NCI-H1092 treated with DMSO at 0.1 percent for 48 hours (cell line): ENCODE results near the gene AP2A2.
"Not testable (repeated sequence)": the region's sequence is repeated elsewhere in the genome, so short reads cannot be mapped to it uniquely, and the experiment has no call there.

Source experiments
- DNase-seq: peaks from one replicate; lab custom pipeline; 2025; lab: John Stamatoyannopoulos, UW

The AP2A2 gene

DNA sequence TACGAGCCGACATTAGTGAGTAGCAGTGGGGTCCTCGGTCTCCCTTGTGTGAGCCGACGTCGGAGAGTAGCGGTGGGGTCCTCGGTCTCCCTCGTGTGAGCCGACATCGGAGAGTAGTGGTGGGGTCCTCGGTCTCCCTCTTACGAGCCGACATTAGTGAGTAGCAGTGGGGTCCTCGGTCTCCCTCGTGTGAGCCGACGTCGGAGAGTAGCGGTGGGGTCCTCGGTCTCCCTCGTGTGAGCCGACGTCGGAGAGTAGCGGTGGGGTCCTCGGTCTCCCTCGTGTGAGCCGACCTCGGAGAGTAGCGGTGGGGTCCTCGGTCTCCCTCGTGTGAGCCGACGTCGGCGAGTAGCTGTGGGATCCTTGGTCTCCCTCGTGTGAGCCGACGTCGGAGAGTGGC lies 49.7 kb downstream of the AP2A2 start:
- DNase-seq: not testable (repeated sequence)

DNA sequence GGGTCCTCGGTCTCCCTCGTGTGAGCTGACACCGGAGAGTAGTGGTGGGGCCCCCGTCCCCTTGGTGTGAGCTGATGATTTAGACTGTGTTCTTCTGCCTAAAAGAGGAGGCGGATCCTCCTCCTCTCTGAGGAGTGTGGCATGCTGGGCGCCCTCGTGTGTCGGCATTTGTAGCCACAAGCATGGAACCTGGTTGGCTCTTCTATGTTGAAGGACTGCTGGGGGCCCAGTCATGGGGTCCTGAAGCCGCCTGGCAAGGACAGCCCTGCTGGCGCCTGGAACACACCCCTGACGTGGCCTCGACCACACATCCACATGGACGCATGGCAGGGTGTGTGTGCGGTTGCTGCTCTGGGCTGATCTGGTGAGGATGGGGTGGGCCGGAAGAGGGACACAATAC lies 50.2 kb downstream of the AP2A2 start:
- DNase-seq: no peak

DNA sequence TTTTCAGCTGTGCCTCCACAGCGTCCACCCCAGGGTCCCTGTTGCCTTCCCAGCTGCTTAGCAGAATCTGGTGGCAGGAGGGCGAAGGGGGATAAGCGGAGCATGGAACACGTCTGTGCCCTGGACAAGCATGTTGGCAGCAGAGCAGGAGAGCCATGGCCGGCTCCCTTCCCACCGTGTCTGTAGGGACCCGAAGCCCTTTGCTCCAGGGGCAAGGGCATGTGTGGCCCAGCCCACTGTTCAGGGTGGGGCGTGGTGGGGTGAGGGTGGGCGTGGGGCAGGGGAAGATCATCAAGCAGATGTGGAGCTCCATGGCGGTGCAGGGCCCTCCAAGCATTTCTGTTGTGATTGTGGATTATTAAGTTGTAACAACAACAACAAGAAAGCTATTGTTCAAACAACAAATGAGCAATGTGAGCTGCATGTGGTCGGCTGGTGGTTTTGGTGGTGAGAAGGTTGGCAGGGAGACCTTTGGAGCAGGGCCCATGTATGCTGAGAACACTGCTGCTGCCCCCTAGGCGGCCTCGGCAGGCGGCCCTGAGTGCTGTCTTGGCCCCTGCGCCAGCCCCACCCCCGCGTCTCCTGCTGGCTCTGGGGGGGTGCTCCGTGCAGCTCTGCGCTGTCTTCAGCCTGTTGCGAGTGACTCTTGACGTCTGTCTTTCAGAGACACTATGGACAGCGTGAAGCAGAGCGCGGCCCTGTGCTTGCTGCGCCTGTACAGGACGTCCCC lies 50.9 kb downstream of the AP2A2 start:
- DNase-seq: no peak

- DNase-seq: no peak
These were observed 52.4 kb downstream of the AP2A2 start for GRCh38 chr11:977830-978720.

DNA sequence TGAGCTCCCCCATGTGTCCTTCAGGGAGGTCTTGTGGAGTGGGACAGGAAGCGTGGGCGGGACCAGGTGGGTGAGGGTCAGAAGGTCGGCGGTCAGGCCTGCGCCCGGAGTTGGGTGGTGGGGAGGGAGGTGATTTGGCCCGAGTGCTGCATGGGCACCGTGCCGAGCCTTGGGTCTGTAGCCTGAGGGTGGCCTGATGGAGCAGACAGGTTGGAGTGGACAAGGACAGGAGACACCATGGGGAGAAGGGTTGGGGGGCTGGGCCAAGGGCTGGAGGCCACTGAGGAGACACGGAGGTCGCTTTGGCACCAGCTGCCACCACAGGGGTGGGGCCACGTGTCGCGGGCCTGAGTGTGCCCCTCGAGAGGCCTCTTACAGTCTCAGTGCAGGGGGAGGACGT lies 53.1 kb downstream of the AP2A2 start:
- DNase-seq: no peak

GRCh38 chr11:980438-981357 lies 55.0 kb downstream of the AP2A2 start:
- no peak for DNase-seq

GRCh38 chr11:981764-982163 lies 56.1 kb downstream of the AP2A2 start:
- DNase-seq: no peak

DNA sequence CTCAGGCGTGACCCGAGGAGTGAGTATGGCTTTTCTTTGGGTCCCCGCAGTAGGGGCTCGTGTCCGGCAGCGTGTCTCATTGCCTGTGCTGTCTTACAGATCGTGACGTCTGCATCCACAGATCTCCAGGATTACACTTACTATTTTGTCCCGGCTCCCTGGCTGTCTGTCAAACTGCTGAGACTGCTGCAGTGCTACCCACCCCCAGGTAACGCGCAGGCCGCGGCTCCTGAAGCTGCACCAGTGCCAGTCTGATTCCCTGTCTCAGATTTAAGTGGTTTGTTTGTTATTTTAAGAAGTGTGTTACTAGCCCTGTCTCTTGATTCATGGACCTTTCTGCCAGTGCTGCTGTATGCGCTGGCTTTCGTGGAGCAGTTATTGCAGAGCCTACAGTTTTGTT lies 58.9 kb downstream of the AP2A2 start:
- no peak for DNase-seq

GRCh38 chr11:985406-985805 lies 59.7 kb downstream of the AP2A2 start:
- no peak for DNase-seq

GRCh38 chr11:985848-986247 lies 60.2 kb downstream of the AP2A2 start:
- no peak for DNase-seq

- no peak for DNase-seq
These were observed 60.7 kb downstream of the AP2A2 start for GRCh38 chr11:986270-986951.

DNA sequence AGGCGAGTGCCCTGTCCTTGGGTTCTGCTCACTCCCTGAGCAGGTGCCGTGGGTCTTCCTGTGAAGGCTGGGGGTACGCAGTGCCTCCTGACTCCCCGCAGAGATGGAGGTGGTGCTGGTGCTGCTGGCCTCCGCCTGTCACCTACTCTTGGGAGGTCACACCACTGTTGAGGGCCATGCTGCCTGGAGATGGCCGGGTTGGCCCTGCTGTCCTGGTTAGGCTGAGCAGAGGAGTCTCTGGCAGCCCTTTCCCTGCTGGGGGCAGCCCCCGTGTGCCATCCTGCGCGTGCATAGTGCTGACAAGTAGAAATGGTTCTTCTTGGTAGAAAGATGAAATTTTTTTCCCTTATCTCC lies 61.3 kb downstream of the AP2A2 start:
- DNase-seq: no peak

GRCh38 chr11:987671-988070 lies 62.0 kb downstream of the AP2A2 start:
- DNase-seq: no peak

DNA sequence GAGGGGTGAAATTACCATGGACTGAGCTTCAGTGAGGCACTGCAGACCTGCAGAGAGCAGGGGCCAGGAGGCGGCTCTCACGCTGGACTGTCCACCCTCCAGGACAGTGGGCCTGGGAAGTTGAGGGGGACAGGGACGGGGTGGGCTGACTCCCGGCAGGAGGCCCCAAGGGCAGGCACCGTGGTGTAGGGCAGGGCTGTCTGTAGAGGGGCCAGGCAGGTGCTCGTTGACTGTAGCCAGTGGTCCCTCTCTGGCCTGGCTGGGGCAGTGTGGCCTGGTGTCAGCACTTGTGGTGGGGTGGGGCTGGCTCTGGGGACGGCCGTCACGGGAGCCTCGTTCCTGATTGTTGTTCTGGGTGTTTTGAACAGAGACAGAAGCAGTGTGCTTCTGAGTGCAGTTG lies 64.4 kb downstream of the AP2A2 start:
- no peak for DNase-seq

DNA sequence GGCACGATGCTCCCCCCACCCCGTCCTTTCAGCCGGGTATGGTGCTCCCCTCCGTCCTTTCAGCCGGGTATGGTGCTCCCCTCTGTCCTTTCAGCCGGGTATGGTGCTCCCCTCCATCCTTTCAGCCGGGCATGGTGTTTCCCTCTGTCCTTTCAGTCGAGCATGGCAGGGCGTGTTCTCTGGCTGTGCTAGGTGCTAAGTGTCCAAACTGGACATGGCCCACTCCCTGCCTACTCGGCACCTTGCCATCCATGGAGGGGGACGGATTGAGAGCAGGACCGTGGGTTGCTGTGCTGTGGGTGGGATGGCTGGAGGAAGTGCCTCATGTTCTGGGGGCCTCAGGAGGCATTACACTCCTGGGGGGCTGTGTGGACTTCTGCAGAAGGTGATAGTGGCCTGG lies 65.4 kb downstream of the AP2A2 start:
- DNase-seq: no peak

- DNase-seq: no peak
These were observed 66.1 kb downstream of the AP2A2 start for GRCh38 chr11:991711-992307.

DNA sequence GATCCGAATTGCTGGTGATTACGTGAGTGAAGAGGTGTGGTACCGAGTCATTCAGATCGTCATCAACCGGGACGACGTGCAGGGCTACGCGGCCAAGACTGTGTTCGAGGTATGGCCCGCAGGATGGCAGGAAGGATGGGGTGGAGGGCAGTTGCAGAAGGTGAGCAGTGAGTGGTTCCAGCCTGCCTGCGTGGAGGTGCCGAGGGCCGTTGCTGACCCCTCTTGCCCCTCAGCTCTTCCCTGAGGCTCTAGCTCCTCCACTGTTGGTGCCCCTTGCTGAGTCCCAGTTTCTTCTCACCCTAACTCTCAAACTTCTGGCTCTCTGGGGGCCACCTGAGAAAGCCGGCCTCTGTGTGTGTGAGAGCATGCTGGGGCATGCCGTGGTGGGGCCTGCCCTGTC lies 66.9 kb downstream of the AP2A2 start:
- DNase-seq: no peak

GRCh38 chr11:993632-994167 lies 68.0 kb downstream of the AP2A2 start:
- no peak for DNase-seq

DNA sequence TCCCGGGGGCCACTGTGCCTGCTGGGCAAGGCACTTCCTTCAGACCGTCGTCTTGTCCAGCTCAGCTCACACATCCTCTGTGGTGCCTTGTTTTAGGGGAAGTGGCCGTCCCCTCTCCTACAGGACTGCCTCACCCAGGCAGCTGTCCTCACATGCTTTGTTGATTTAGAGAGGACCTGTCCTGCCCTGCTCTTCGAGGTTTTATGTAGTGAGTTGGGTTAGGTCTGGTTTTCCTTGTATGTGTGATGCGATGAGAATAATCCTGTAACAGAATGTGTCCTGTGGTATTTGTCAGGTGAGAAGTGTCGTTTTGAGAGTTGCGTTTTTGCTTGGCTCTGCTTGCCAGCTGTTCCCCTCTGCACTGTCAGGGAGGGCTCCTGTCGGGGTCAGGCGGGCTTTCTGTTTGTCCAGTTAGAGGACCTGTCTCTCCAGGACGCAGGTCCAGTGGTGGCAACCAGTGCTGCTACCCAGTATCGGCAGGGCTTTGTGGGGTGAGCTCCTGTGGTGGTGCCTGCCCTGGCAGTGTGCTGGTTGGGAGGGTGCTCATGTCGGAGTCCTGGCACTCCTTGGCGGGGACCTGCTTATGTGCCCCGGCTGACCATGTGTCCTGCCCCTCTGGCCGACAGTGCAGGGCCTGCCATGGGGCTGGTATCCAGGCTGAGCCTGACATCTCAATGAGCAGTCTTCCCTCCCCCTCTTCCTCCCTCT lies 69.5 kb downstream of the AP2A2 start:
- no peak for DNase-seq

- DNase-seq: peak; percentile 9
These were observed 70.2 kb downstream of the AP2A2 start for GRCh38 chr11:995752-996420.
